Transverse colon (tissue), 3 donors: ENCODE data around the gene PRSS56.

Source experiments
- CTCF ChIP-seq, 5 experiments: fragments of 200-600 bp in 3 of 5; fragments of 450-650 bp in 2 of 5; sonication (generic) in 3 of 5; IDR thresholded peaks; 1 replicate in 2 of 5; 2 replicates in 3 of 5; pipeline ENCODE4 v1.5.1; 2016 to 2017; ENCODE audit warnings: antibody characterized with exemption in 5 of 5, inconsistent platforms in 3 of 5, mild to moderate bottlenecking in 2 of 5, moderate library complexity in 1 of 5
- POLR2A ChIP-seq: fragments of 450-650 bp; IDR thresholded peaks from one replicate; pipeline ENCODE4 v1.6.1; 2016; ENCODE audit warnings: antibody characterized with exemption, mild to moderate bottlenecking, moderate library complexity

- no peak for TF ChIP-seq CTCF (IDR thresholded peaks at IDR 0.05)
- no peak for TF ChIP-seq POLR2A
Observed at GRCh38 chr2:232549655-232550353, 29.6 kb downstream of the PRSS56 start.
